HepG2 (cell line): ENCODE data around the gene IRAK2. TPM values are rescaled to one million over a fixed set of nuclear protein-coding genes. Genes with fewer than 3 reads are reported as not detected.

Experiments used
- ATAC-seq: fragments of 200-7000 bp; cut with Tn5 transposase; 3 replicates; pipeline ENCODE4 v1.9.1; 2020; ENCODE audit warnings: mild to moderate bottlenecking, moderate library complexity
- BruUV-seq: library from RNA; stranded (reverse); fragments of 400-500 nt; replicated peaks from 2 replicates; lab custom pipeline; 2021; lab: Mats Ljungman, UMichigan
- CTCF ChIA-PET: fragments of 300-600 bp; formaldehyde crosslinking; extraction: SDS; loops from one replicate; lab custom pipeline; 2021; ENCODE audit warnings: low total read pairs, inconsistent platforms, low intra/inter-chr PET ratio; lab: Yijun Ruan, JAX
- POLR2A ChIA-PET: fragments of 350-600 bp; sonication (Branson Sonifier 250); formaldehyde crosslinking; loops from one replicate; lab custom pipeline; 2020; ENCODE audit warnings: antibody characterized with exemption, inconsistent platforms; lab: Yijun Ruan, JAX
- DNase-seq: peaks from one replicate; pipeline ENCODE4 v3.0.0-alpha.2; 2015; ENCODE audit warnings: low spot score
- FAIRE-seq: peaks from 3 replicates; lab custom pipeline; 2011; peaks lifted over from hg19 to GRCh38; lab: Jason Lieb, UNC
- H2AFZ ChIP-seq: one replicate; pipeline ENCODE4 v1.6.1; 2011; ENCODE audit warnings: low read length, inconsistent platforms
- H3K27ac ChIP-seq: fragments of 300-600 bp; 3 replicates; pipeline ENCODE4 v1.8.0; 2011; ENCODE audit warnings: mixed run types, mild to moderate bottlenecking, mixed read lengths, low read length, inconsistent platforms; ENCODE audit not compliant: insufficient read depth; ENCODE audit errors: extremely low read length
- H3K27me3 ChIP-seq, 2 experiments: fragments of 200-600 bp in 1 of 2; 2 replicates in 1 of 2; 3 replicates in 1 of 2; pipeline versions ENCODE4 v1.6.0 to v1.8.0; 2011; ENCODE audit warnings: low read length in 2 of 2, mild to moderate bottlenecking in 2 of 2, moderate library complexity in 2 of 2, inconsistent platforms in 1 of 2; ENCODE audit not compliant: insufficient read depth in 2 of 2, control insufficient read depth in 1 of 2
- H3K36me3 ChIP-seq, 2 experiments: fragments of 200-600 bp in 1 of 2; replicated peaks in 1 of 2; 2 replicates in 1 of 2; 3 replicates in 1 of 2; pipeline versions ENCODE4 v1.5.1 to v1.8.0; 2011; ENCODE audit warnings: low read length in 2 of 2, inconsistent platforms in 1 of 2; ENCODE audit not compliant: insufficient read depth in 2 of 2, control insufficient read depth in 1 of 2
- H3K4me1 ChIP-seq: 2 replicates; pipeline ENCODE4 v1.5.1; 2012; ENCODE audit warnings: low read length, inconsistent platforms; ENCODE audit not compliant: insufficient read depth
- H3K4me2 ChIP-seq: 2 replicates; pipeline ENCODE4 v1.6.0; 2011; ENCODE audit warnings: low read depth, low read length, inconsistent platforms
- H3K4me3 ChIP-seq, 3 experiments: fragments of 200-600 bp in 1 of 3; sonication (generic), shearing (Covaris generic) in 1 of 3; replicated peaks in 1 of 3; 2 replicates each; pipeline ENCODE4 v1.5.1; 2011 to 2016; ENCODE audit warnings: low read length in 3 of 3, inconsistent platforms in 2 of 3, low read depth in 2 of 3, mild to moderate bottlenecking in 2 of 3, control low read depth in 1 of 3, mixed read lengths in 1 of 3; ENCODE audit not compliant: insufficient read depth in 1 of 3
- H3K79me2 ChIP-seq: one replicate; pipeline ENCODE4 v1.6.1; 2011; ENCODE audit warnings: low read length, inconsistent platforms; ENCODE audit not compliant: insufficient read depth
- H3K9ac ChIP-seq: 2 replicates; pipeline ENCODE4 v1.6.0; 2011; ENCODE audit warnings: mild to moderate bottlenecking, low read depth, low read length, inconsistent platforms; ENCODE audit not compliant: insufficient read depth
- H3K9me3 ChIP-seq: 2 replicates; pipeline ENCODE4 v1.5.1; 2012; ENCODE audit warnings: mild to moderate bottlenecking, low read length
- H4K20me1 ChIP-seq: 2 replicates; pipeline ENCODE4 v1.6.0; 2011; ENCODE audit warnings: inconsistent platforms, mild to moderate bottlenecking, low read length, moderate library complexity; ENCODE audit not compliant: insufficient read depth
- DMTF1 ChIP-seq: sonication (generic); formaldehyde crosslinking; IDR thresholded peaks from 2 replicates; pipeline ENCODE4 v1.4.0; 2020; ENCODE audit warnings: mild to moderate bottlenecking, missing genetic modification reagents
- POLR2A ChIP-seq, 2 experiments: IDR thresholded peaks; 2 replicates each; pipeline ENCODE4 v1.6.1; 2011; ENCODE audit warnings: low read depth in 2 of 2, low read length in 2 of 2, mild to moderate bottlenecking in 1 of 2, moderate library complexity in 1 of 2; ENCODE audit not compliant: insufficient read depth in 1 of 2
- POLR2G ChIP-seq: fragments of 200-400 bp; formaldehyde crosslinking; IDR thresholded peaks from 2 replicates; pipeline ENCODE4 v1.6.1; 2018; ENCODE audit warnings: mild to moderate bottlenecking, low read depth, low read length, moderate library complexity
- ZFAT ChIP-seq: sonication (generic); formaldehyde crosslinking; conservative IDR thresholded peaks from 2 replicates; pipeline ENCODE4 v1.8.1; 2023; ENCODE audit warnings: missing genetic modification reagents, inconsistent platforms
- ZNF552 ChIP-seq: sonication (generic); formaldehyde crosslinking; IDR thresholded peaks from 2 replicates; pipeline ENCODE4 v1.9.0; 2022; ENCODE audit warnings: missing genetic modification reagents, mild to moderate bottlenecking, borderline replicate concordance
- ZNF609 ChIP-seq: sonication (generic); formaldehyde crosslinking; IDR thresholded peaks from 2 replicates; pipeline ENCODE4 v1.4.0; 2020; ENCODE audit warnings: mild to moderate bottlenecking, missing genetic modification reagents, borderline replicate concordance
- WGBS: methylation state at CpG from one replicate; pipeline ENCODE4 v1.1.6; 2017; ENCODE audit warnings: low lambda C conversion rate; 5-methylcytosine and 5-hydroxymethylcytosine counted together
- in situ Hi-C: cut with HindIII; loops from 2 replicates; pipeline ENCODE4 v1.10.0; 2017; ENCODE audit warnings: low pct_unique_long_range_greater_than_20kb; ENCODE audit not compliant: extremely low pct_ligation_motif_present
- intact Hi-C: fragments of 100-400 bp; cut with micrococcal nuclease; formaldehyde crosslinking; loops from one replicate; pipeline ENCODE4 v1.10.0; 2022; ENCODE audit not compliant: unreplicated experiment
- polyA plus RNA-seq, 8 experiments: library from polyadenylated mRNA; depleted of rRNA in 3 of 8; stranded (reverse) in 7 of 8; unstranded in 1 of 8; fragments of >200 nt; fragmentation: Illumina TruSeq in 4 of 8; extraction: Trizol in 4 of 8; gene quantifications; 2 replicates each; pipeline versions ENCODE4 v1.2.1 to v1.2.3, GENCODE V29; 2011 to 2016; ENCODE audit warnings: low read depth in 4 of 8, missing spikeins in 1 of 8, mixed read lengths in 1 of 8; ENCODE audit not compliant: insufficient read depth in 1 of 8
- total RNA-seq, 5 experiments: library from RNA; depleted of rRNA; stranded (reverse); fragments of >200 nt; fragmentation: Illumina TruSeq; extraction: Trizol; gene quantifications; 2 replicates each; pipeline ENCODE4 v1.2.3, GENCODE V29; 2016; ENCODE audit warnings: low read depth in 1 of 5

Gene IRAK2
- total and polyA plus RNA-seq, 2 of the 13 experiments (the other 11 are each of a cell fraction or from before 2014, with no cell fraction given) = 13.1 to 23.3 TPM

GRCh38 chr3:10284496-10284895 lies 119.8 kb downstream of the IRAK2 start:
- Histone ChIP-seq H4K20me1 (no peaks in the 10 kb centered on the region), H3K27me3 (no peaks in the 10 kb centered on the region), H3K4me3 (no peak overlapping the region), H3K27ac (no peak overlapping the region), H3K36me3 (peaks cover 28 to 51% of the 10 kb centered on the region in 2 experiments), H3K9me3 (no peaks in the 10 kb centered on the region), H3K79me2 (no peaks in the 10 kb centered on the region), H2AFZ (no peak overlapping the region), H3K4me2 (no peak overlapping the region), H3K9ac (no peak overlapping the region), H3K4me1 (no peaks in the 10 kb centered on the region)
- POLR2A ChIA-PET = no interaction called here
- intact Hi-C loops (no loop called here), in situ Hi-C loops (no loop called here)
- ATAC-seq (no peak), FAIRE-seq (no peak), DNase-seq (no peak)
- CTCF ChIA-PET = no interaction called here
- no TSS peak for BruUV-seq
- 99% methylated on average over 9 of the region's 9 CpGs for WGBS
- no peak for TF ChIP-seq ZNF609
- TF ChIP-seq ZFAT (CRISPR knock-in tag) = no peak
- no peak for TF ChIP-seq DMTF1 (CRISPR knock-in tag)
- no peak for TF ChIP-seq ZNF552 (CRISPR knock-in tag)
- TF ChIP-seq POLR2G = peak; percentile 22; the same call in 1 of the 2 replicates
- TF ChIP-seq POLR2A (IDR thresholded peaks at IDR 0.05; ENCODE audit: insufficient read depth in 1 of 2, low read depth in 2 of 2, low read length in 2 of 2) = 0 out of 4 replicates have a peak, but pooled peaks of 1 of the 2 experiments have one; percentile 4
